Stimulated activated CD8-positive, alpha-beta memory T cell treated with anti-CD3 and anti-CD28 coated beads, Interleukin-15, amount 100 ng/mL, for 48 hours (primary cell): ENCODE results near the gene APOBEC3B.
"Not testable (repeated sequence)": the region's sequence is repeated elsewhere in the genome, so short reads cannot be mapped to it uniquely, and the experiment has no call there.

Source experiments
- DNase-seq, 2 donors: peaks; one replicate each; pipeline ENCODE4 v3.0.0-alpha.2; 2020; ENCODE audit warnings: low read depth in 2 of 2

APOBEC3B gene

GRCh38 chr22:38951734-38952133 lies 30.4 kb upstream of the APOBEC3B start:
- no peak for DNase-seq

- no peak for DNase-seq
Observed at GRCh38 chr22:38952281-38952993, 29.7 kb upstream of the APOBEC3B start.

- no peak for DNase-seq
Observed at GRCh38 chr22:38953091-38953490, 29.1 kb upstream of the APOBEC3B start.

GRCh38 chr22:38953577-38954413 lies 28.4 kb upstream of the APOBEC3B start:
- DNase-seq: peak; percentile 72 to 73

GRCh38 chr22:38954414-38955043 lies 27.6 kb upstream of the APOBEC3B start:
- DNase-seq: no peak

GRCh38 chr22:38955250-38955905 lies 26.8 kb upstream of the APOBEC3B start:
- DNase-seq: no peak

- DNase-seq: no peak
Observed at GRCh38 chr22:38955926-38956325, 26.2 kb upstream of the APOBEC3B start.

- DNase-seq: no peak
Observed at GRCh38 chr22:38956551-38956950, 25.6 kb upstream of the APOBEC3B start.

GRCh38 chr22:38957046-38957770 lies 24.9 kb upstream of the APOBEC3B start, which contains the start of gene APOBEC3A:
APOBEC3A (plus strand) TSS chr22:38957609; CDS start chr22:38957692, 83 bp downstream.
- DNase-seq: no peak

GRCh38 chr22:38957808-38958650 lies 24.1 kb upstream of the APOBEC3B start:
- no peak for DNase-seq

GRCh38 chr22:38958651-38958943 lies 23.6 kb upstream of the APOBEC3B start:
- DNase-seq: not testable (repeated sequence)

- DNase-seq: no peak
Observed at GRCh38 chr22:38959590-38959989, 22.6 kb upstream of the APOBEC3B start.

GRCh38 chr22:38960673-38961072 lies 21.5 kb upstream of the APOBEC3B start:
- DNase-seq: not testable (repeated sequence)

- DNase-seq: not testable (repeated sequence)
Observed at GRCh38 chr22:38963291-38963738, 18.8 kb upstream of the APOBEC3B start.

- no peak for DNase-seq
Observed at GRCh38 chr22:38963872-38964271, 18.3 kb upstream of the APOBEC3B start.

GRCh38 chr22:38964306-38964705 lies 17.8 kb upstream of the APOBEC3B start:
- no peak for DNase-seq

- no peak for DNase-seq
Observed at GRCh38 chr22:38964989-38965388, 17.2 kb upstream of the APOBEC3B start.

- no peak for DNase-seq
Observed at GRCh38 chr22:38965614-38966379, 16.4 kb upstream of the APOBEC3B start.

GRCh38 chr22:38966380-38966702 lies 15.8 kb upstream of the APOBEC3B start:
- DNase-seq: no peak

- no peak for DNase-seq
Observed at GRCh38 chr22:38966942-38967341, 15.2 kb upstream of the APOBEC3B start.
